GM23338 (cell line): ENCODE measurements around the gene SLU7.

Experiments
- CREB1 ChIP-seq: fragments of 250-450 bp; sonication (Bioruptor Pico); IDR thresholded peaks from 2 replicates; pipeline ENCODE4 v1.5.0; 2020; ENCODE audit warnings: low read depth, mild to moderate bottlenecking, moderate library complexity
- ETS1 ChIP-seq: IDR thresholded peaks from 2 replicates; pipeline ENCODE4 v1.6.1; 2016; ENCODE audit warnings: antibody characterized with exemption
- EZH2 ChIP-seq: fragments of 200-600 bp; sonication (generic); IDR thresholded peaks from one replicate; pipeline ENCODE4 v1.8.0; 2017; ENCODE audit warnings: antibody characterized with exemption, mild to moderate bottlenecking, low read depth; ENCODE audit not compliant: unreplicated experiment
- EZH2phosphoT487 ChIP-seq: fragments of 200-600 bp; sonication (generic); IDR thresholded peaks from one replicate; pipeline ENCODE4 v1.8.1; 2018; ENCODE audit warnings: antibody characterized with exemption; ENCODE audit not compliant: unreplicated experiment
- JUNB ChIP-seq: IDR thresholded peaks from one replicate; pipeline ENCODE4 v1.6.1; 2016; ENCODE audit warnings: antibody characterized with exemption; ENCODE audit not compliant: unreplicated experiment
- POLR2AphosphoS5 ChIP-seq: IDR thresholded peaks from 2 replicates; pipeline ENCODE4 v1.6.1; 2016; ENCODE audit warnings: antibody characterized with exemption, low read depth
- STAT1 ChIP-seq: IDR thresholded peaks from one replicate; pipeline ENCODE4 v1.6.1; 2016; ENCODE audit warnings: antibody characterized with exemption; ENCODE audit not compliant: unreplicated experiment
- ZNF114 ChIP-seq: fragments of 250-450 bp; sonication (Bioruptor Pico); IDR thresholded peaks from 2 replicates; pipeline ENCODE4 v1.5.0; 2020; ENCODE audit warnings: mild to moderate bottlenecking, moderate library complexity
- ZNF331 ChIP-seq: fragments of 250-450 bp; sonication (Bioruptor Pico); IDR thresholded peaks from 2 replicates; pipeline ENCODE4 v1.5.0; 2020; ENCODE audit warnings: low read depth, mild to moderate bottlenecking, moderate library complexity
- TF ChIP-seq, protein P1 (sequence below), 2 experiments: fragments of 200-600 bp in 1 of 2; sonication (generic) in 1 of 2; conservative IDR thresholded peaks; 2 replicates each; pipeline versions ENCODE4 v1.5.1 to v1.6.1; 2016 to 2017; ENCODE audit warnings: antibody characterized with exemption in 2 of 2, low read depth in 2 of 2, mild to moderate bottlenecking in 2 of 2, moderate library complexity in 1 of 2
- TF ChIP-seq, protein P2 (sequence below): IDR thresholded peaks from one replicate; pipeline ENCODE4 v1.6.1; 2018; ENCODE audit warnings: antibody characterized with exemption; ENCODE audit not compliant: unreplicated experiment
- TF ChIP-seq, protein P3 (sequence below): fragments of 250-450 bp; sonication (Bioruptor Pico); IDR thresholded peaks from 2 replicates; pipeline ENCODE4 v1.5.0; 2020; ENCODE audit warnings: mild to moderate bottlenecking, moderate library complexity

DNA sequence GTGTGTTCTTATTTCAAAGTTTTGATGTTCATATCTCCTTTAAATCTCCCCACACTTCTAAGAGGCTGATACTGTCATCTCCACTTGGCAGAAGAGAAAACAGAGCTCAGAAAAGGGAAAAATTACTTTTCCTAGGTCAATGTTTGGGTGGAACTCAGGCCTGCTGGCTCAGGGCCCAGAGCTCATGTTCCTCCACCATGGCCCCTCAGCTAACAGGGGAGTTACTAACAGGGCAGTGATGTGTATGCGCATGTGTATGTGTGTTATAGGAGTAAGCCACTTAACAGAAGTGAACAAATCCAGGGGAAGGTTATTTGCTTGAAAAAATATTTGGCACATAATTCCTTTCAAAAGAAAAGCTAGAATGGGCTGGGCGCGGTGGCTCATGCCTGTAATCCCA lies 51.0 kb downstream of the SLU7 start:
- TF ChIP-seq, protein P1, sequence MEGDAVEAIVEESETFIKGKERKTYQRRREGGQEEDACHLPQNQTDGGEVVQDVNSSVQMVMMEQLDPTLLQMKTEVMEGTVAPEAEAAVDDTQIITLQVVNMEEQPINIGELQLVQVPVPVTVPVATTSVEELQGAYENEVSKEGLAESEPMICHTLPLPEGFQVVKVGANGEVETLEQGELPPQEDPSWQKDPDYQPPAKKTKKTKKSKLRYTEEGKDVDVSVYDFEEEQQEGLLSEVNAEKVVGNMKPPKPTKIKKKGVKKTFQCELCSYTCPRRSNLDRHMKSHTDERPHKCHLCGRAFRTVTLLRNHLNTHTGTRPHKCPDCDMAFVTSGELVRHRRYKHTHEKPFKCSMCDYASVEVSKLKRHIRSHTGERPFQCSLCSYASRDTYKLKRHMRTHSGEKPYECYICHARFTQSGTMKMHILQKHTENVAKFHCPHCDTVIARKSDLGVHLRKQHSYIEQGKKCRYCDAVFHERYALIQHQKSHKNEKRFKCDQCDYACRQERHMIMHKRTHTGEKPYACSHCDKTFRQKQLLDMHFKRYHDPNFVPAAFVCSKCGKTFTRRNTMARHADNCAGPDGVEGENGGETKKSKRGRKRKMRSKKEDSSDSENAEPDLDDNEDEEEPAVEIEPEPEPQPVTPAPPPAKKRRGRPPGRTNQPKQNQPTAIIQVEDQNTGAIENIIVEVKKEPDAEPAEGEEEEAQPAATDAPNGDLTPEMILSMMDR (conservative IDR thresholded peaks at IDR 0.05; ENCODE audit: low read depth in 2 of 2), result no peak
- TF ChIP-seq POLR2AphosphoS5 (no peak), EZH2 (no peak), CREB1 (CRISPR knock-in tag) (no peak), ETS1 (no peak), EZH2phosphoT487 (no peak), ZNF114 (no peak), STAT1 (no peak), ZNF331 (CRISPR knock-in tag) (no peak), JUNB (no peak)
- TF ChIP-seq, protein P2, sequence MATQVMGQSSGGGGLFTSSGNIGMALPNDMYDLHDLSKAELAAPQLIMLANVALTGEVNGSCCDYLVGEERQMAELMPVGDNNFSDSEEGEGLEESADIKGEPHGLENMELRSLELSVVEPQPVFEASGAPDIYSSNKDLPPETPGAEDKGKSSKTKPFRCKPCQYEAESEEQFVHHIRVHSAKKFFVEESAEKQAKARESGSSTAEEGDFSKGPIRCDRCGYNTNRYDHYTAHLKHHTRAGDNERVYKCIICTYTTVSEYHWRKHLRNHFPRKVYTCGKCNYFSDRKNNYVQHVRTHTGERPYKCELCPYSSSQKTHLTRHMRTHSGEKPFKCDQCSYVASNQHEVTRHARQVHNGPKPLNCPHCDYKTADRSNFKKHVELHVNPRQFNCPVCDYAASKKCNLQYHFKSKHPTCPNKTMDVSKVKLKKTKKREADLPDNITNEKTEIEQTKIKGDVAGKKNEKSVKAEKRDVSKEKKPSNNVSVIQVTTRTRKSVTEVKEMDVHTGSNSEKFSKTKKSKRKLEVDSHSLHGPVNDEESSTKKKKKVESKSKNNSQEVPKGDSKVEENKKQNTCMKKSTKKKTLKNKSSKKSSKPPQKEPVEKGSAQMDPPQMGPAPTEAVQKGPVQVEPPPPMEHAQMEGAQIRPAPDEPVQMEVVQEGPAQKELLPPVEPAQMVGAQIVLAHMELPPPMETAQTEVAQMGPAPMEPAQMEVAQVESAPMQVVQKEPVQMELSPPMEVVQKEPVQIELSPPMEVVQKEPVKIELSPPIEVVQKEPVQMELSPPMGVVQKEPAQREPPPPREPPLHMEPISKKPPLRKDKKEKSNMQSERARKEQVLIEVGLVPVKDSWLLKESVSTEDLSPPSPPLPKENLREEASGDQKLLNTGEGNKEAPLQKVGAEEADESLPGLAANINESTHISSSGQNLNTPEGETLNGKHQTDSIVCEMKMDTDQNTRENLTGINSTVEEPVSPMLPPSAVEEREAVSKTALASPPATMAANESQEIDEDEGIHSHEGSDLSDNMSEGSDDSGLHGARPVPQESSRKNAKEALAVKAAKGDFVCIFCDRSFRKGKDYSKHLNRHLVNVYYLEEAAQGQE, result no peak
- TF ChIP-seq, protein P3, sequence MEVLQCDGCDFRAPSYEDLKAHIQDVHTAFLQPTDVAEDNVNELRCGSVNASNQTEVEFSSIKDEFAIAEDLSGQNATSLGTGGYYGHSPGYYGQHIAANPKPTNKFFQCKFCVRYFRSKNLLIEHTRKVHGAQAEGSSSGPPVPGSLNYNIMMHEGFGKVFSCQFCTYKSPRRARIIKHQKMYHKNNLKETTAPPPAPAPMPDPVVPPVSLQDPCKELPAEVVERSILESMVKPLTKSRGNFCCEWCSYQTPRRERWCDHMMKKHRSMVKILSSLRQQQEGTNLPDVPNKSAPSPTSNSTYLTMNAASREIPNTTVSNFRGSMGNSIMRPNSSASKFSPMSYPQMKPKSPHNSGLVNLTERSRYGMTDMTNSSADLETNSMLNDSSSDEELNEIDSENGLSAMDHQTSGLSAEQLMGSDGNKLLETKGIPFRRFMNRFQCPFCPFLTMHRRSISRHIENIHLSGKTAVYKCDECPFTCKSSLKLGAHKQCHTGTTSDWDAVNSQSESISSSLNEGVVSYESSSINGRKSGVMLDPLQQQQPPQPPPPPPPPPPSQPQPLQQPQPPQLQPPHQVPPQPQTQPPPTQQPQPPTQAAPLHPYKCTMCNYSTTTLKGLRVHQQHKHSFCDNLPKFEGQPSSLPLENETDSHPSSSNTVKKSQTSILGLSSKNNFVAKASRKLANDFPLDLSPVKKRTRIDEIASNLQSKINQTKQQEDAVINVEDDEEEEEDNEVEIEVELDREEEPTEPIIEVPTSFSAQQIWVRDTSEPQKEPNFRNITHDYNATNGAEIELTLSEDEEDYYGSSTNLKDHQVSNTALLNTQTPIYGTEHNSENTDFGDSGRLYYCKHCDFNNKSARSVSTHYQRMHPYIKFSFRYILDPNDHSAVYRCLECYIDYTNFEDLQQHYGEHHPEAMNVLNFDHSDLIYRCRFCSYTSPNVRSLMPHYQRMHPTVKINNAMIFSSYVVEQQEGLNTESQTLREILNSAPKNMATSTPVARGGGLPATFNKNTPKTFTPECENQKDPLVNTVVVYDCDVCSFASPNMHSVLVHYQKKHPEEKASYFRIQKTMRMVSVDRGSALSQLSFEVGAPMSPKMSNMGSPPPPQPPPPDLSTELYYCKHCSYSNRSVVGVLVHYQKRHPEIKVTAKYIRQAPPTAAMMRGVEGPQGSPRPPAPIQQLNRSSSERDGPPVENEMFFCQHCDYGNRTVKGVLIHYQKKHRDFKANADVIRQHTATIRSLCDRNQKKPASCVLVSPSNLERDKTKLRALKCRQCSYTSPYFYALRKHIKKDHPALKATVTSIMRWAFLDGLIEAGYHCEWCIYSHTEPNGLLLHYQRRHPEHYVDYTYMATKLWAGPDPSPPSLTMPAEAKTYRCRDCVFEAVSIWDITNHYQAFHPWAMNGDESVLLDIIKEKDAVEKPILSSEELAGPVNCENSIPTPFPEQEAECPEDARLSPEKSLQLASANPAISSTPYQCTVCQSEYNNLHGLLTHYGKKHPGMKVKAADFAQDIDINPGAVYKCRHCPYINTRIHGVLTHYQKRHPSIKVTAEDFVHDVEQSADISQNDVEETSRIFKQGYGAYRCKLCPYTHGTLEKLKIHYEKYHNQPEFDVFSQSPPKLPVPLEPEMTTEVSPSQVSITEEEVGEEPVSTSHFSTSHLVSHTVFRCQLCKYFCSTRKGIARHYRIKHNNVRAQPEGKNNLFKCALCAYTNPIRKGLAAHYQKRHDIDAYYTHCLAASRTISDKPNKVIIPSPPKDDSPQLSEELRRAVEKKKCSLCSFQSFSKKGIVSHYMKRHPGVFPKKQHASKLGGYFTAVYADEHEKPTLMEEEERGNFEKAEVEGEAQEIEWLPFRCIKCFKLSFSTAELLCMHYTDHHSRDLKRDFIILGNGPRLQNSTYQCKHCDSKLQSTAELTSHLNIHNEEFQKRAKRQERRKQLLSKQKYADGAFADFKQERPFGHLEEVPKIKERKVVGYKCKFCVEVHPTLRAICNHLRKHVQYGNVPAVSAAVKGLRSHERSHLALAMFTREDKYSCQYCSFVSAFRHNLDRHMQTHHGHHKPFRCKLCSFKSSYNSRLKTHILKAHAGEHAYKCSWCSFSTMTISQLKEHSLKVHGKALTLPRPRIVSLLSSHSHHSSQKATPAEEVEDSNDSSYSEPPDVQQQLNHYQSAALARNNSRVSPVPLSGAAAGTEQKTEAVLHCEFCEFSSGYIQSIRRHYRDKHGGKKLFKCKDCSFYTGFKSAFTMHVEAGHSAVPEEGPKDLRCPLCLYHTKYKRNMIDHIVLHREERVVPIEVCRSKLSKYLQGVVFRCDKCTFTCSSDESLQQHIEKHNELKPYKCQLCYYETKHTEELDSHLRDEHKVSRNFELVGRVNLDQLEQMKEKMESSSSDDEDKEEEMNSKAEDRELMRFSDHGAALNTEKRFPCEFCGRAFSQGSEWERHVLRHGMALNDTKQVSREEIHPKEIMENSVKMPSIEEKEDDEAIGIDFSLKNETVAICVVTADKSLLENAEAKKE (CRISPR knock-in tag), result no peak
